Chondrocyte (in vitro differentiated cells): ENCODE data around the gene GABPB1. TPM values are rescaled to one million over a fixed set of nuclear protein-coding genes. Genes with fewer than 3 reads are reported as not detected.

Source experiments
- DNase-seq: peaks from one replicate; pipeline ENCODE4 v3.0.0; 2021; ENCODE audit warnings: mixed read lengths, low spot score
- H3K27ac Mint-ChIP-seq: one replicate; pipeline ENCODE4 v1.8.0; 2021; ENCODE audit warnings: mild to moderate bottlenecking, moderate library complexity, mixed read lengths; ENCODE audit not compliant: unreplicated experiment
- H3K27me3 Mint-ChIP-seq: 2 replicates; pipeline ENCODE4 v1.8.0; 2021; ENCODE audit warnings: low read depth, mixed read lengths
- H3K36me3 Mint-ChIP-seq: 2 replicates; pipeline ENCODE4 v1.8.0; 2021; ENCODE audit warnings: low read depth, mixed read lengths
- H3K4me1 Mint-ChIP-seq: 2 replicates; pipeline ENCODE4 v1.8.0; 2021; ENCODE audit warnings: low read depth, mild to moderate bottlenecking, mixed read lengths
- H3K4me3 Mint-ChIP-seq: one replicate; pipeline ENCODE4 v1.8.0; 2021; ENCODE audit warnings: mild to moderate bottlenecking, moderate library complexity, mixed read lengths; ENCODE audit not compliant: unreplicated experiment
- H3K9me3 Mint-ChIP-seq: 2 replicates; pipeline ENCODE4 v1.8.0; 2021; ENCODE audit warnings: low read depth, mixed read lengths
- CTCF ChIP-seq: fragments of 200-600 bp; sonication (generic); IDR thresholded peaks from 2 replicates; pipeline ENCODE4 v1.5.0; 2021; ENCODE audit warnings: antibody characterized with exemption, mild to moderate bottlenecking, moderate library complexity
- total RNA-seq: library from RNA; stranded (reverse); gene quantifications from 3 replicates; pipeline ENCODE4 v1.2.1, GENCODE V29; 2021

The GABPB1 gene
- total RNA-seq, 1 donor from 2014 or later, result 18.1 TPM

- no peak overlapping the region for H3K27ac Mint-ChIP-seq
- no peak overlapping the region for H3K4me3 Mint-ChIP-seq
- no peaks in the 10 kb centered on the region for H3K27me3 Mint-ChIP-seq
- no peak for DNase-seq
- peaks cover 4% of the 10 kb centered on the region for H3K4me1 Mint-ChIP-seq
- no peak for TF ChIP-seq CTCF
- H3K9me3 Mint-ChIP-seq, result no peaks in the 10 kb centered on the region
- H3K36me3 Mint-ChIP-seq, result no peaks in the 10 kb centered on the region
Measured at GRCh38 chr15:50235794-50236193, 119.2 kb downstream of the GABPB1 start.

- DNase-seq, result no peak
- no peak overlapping the region for H3K4me3 Mint-ChIP-seq
- H3K27me3 Mint-ChIP-seq, result no peaks in the 10 kb centered on the region
Measured at GRCh38 chr15:50234764-50235163, 120.2 kb downstream of the GABPB1 start.

GRCh38 chr15:50233192-50233736 is 121.7 kb downstream of the GABPB1 start:
- Mint-ChIP-seq H3K27me3 (no peaks in the 10 kb centered on the region), H3K4me3 (no peak overlapping the region), H3K36me3 (no peaks in the 10 kb centered on the region), H3K9me3 (no peaks in the 10 kb centered on the region), H3K4me1 (peaks cover 4% of the 10 kb centered on the region), H3K27ac (no peak overlapping the region)
- TF ChIP-seq CTCF, result no peak
- no peak for DNase-seq

More at GRCh38 chr15:50234764-50235163, 120.2 kb downstream of the GABPB1 start:
- no peak for TF ChIP-seq CTCF
- Mint-ChIP-seq H3K27ac (no peak overlapping the region), H3K9me3 (no peaks in the 10 kb centered on the region), H3K4me1 (peaks cover 4% of the 10 kb centered on the region), H3K36me3 (no peaks in the 10 kb centered on the region)

- no peak for DNase-seq
- H3K4me1 Mint-ChIP-seq, result peaks cover 4% of the 10 kb centered on the region
- no peak overlapping the region for H3K27ac Mint-ChIP-seq
- no peaks in the 10 kb centered on the region for H3K36me3 Mint-ChIP-seq
- no peaks in the 10 kb centered on the region for H3K9me3 Mint-ChIP-seq
- H3K4me3 Mint-ChIP-seq, result no peak overlapping the region
- H3K27me3 Mint-ChIP-seq, result no peaks in the 10 kb centered on the region
- no peak for TF ChIP-seq CTCF
Measured at GRCh38 chr15:50232791-50233190, 122.2 kb downstream of the GABPB1 start.

GRCh38 chr15:50231761-50232160 is 123.2 kb downstream of the GABPB1 start:
- Mint-ChIP-seq H3K27me3 (no peaks in the 10 kb centered on the region), H3K9me3 (no peaks in the 10 kb centered on the region), H3K27ac (no peak overlapping the region), H3K36me3 (no peaks in the 10 kb centered on the region), H3K4me3 (no peak overlapping the region), H3K4me1 (peaks cover 9% of the 10 kb centered on the region)
- TF ChIP-seq CTCF, result no peak
- DNase-seq, result no peak
